ENCODE measurements around the gene MYOC.
"Not testable (repeated sequence)": the region's sequence is repeated elsewhere in the genome, so short reads cannot be mapped to it uniquely, and the experiment has no call there.

The MYOC gene

GRCh38 chr1:171646249-171646560 lies 6.3 kb downstream of the MYOC start:
- DNase-seq: no peak

- no peak for DNase-seq
These were observed 6.8 kb downstream of the MYOC start for GRCh38 chr1:171645553-171646248.

- peak; percentile 79 to 82 for DNase-seq
These were observed 7.5 kb downstream of the MYOC start for GRCh38 chr1:171644805-171645483.

- no peak for DNase-seq
These were observed 9.3 kb downstream of the MYOC start for GRCh38 chr1:171643156-171643555.

DNA sequence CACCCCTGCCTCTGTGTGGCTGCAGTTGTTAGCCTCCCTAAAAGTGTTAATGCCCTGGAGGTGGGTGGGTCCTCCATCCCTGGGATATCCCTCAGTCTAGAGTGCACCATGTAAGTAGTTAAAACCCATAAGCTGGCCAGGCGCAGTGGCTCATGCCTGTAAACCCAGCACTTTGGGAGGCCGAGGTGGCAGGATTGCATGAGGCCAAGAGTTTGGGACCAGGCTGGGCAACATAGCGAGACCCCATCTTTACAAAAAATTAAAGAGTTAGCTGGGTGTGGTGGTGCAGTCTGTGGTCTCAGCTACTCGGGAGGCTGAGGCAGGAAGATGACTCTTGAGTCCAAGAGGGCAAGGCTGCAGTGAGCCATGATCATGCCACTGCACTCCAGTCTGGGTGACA lies 10.3 kb downstream of the MYOC start:
- DNase-seq: no peak

GRCh38 chr1:171641076-171641864 lies 11.2 kb downstream of the MYOC start:
- no peak for DNase-seq

DNA sequence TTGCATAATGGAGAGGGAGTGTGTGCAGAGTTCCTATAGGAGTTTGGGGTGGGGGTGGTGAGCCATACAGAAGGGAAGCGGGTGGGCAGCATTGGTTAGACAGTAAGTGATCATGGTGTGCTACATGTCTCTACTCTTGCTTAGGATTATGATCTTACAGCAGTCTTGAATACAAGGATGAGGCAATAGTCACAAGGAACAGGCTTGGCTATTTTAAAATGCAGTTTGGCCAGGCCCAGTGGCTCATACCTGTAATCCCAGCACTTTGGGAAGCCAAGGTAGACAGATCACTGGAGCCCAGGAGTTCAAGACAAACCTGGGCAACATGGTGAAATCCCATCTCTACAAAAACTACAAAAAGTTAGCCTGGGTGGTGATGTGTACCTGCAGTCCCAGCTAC lies 12.3 kb downstream of the MYOC start:
- no peak for DNase-seq

DNA sequence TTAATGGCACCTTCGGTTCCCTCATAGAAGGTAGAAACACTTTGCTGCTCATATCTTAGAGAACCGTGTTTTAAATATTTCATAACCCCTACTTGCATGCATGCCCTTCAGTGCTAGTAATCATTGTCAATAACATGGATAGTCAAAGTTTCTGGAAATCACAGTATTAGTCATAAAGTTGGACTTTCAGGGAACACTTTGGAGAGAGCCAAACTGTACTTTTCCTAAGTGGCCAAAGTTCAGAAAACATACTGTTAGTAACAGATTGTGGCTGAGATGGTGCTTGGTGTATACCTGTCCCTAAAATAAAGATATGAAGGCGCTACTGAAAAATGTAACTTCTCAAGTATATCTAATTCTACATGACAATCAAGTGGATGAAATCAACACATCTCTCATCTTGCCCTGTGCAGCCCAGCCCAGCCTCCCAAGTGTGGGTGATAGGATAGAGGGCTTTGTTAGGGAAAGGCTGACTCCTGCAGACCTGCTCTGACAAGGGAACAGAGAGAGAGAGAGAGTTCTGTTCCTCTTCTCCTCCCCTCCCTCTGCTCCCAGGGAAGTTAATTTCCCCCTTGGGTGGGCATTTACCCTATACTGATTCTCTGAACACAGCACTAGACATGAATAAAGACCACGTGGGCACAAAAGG lies 14.4 kb downstream of the MYOC start:
- no peak for DNase-seq

- no peak for DNase-seq
These were observed 16.3 kb downstream of the MYOC start for GRCh38 chr1:171636141-171636540.

GRCh38 chr1:171635661-171636060 lies 16.8 kb downstream of the MYOC start:
- DNase-seq: no peak

GRCh38 chr1:171628225-171628624 lies 24.3 kb downstream of the MYOC start:
- DNase-seq: no peak

DNA sequence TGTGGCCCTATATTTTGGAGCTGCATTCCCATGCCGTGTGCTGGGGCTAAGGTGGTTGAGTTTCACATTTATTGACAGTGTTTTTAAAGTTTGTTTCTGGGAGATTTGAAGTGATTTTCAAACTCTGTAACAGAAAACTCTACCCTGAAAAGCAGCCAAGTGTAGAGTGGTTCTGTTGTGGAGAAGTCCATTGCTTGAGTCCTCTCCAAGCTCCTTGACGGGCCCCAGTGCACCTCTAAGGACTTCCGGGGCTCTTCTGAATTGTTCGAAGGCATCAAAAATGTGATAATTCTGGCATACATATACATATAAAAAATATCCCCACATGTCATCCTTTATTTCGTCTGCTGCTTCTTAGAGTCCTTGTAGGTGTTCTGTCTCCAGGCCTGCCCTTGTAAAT lies 25.5 kb downstream of the MYOC start:
- no peak for DNase-seq

- DNase-seq: no peak
These were observed 27.3 kb downstream of the MYOC start for GRCh38 chr1:171625225-171625624.

GRCh38 chr1:171623651-171624331 lies 28.7 kb downstream of the MYOC start:
- DNase-seq: no peak

- DNase-seq: no peak
These were observed 30.4 kb downstream of the MYOC start, which contains the start of gene MYOCOS for GRCh38 chr1:171622152-171622462. MYOCOS (plus strand) TSS chr1:171622243; CDS start chr1:171623884, 1,641 bp downstream.

GRCh38 chr1:171616586-171616985 lies 35.9 kb downstream of the MYOC start:
- DNase-seq: no peak

- not testable (repeated sequence) for DNase-seq
These were observed 37.2 kb downstream of the MYOC start for GRCh38 chr1:171615122-171615906.

GRCh38 chr1:171613282-171613681 lies 39.2 kb downstream of the MYOC start:
- no peak for DNase-seq

GRCh38 chr1:171611306-171611705 lies 41.2 kb downstream of the MYOC start:
- no peak for DNase-seq

- no peak for DNase-seq
These were observed 42.1 kb downstream of the MYOC start for GRCh38 chr1:171610385-171610784.

DNA sequence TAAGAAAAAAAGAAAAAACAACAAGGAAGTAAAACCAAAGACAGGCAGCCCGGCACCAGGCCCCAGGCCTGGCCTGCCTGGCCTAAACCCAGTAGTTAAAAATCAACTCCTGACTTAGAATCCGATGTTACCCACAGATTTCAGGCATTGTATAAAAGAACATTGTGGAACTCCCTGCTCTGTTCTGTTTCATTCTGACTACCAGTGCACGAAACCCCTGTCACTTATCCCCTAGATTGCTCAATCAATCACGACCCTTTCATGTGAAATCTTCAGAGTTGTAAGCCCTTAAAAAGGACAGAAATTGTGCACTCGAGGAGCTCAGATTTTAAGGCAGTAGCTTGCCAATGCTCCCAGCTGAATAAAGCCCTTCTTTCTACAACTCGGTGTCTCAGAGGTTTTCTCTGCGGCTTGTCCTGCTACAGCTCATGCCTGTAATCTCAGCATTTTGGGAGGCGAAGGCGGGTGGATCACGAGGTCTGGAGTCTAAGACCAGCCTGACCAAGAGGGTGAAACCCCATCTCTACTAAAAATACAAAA lies 46.0 kb downstream of the MYOC start:
- no peak for DNase-seq

- not testable (repeated sequence) for DNase-seq
These were observed 49.4 kb downstream of the MYOC start for GRCh38 chr1:171603042-171603441.
